IMR-90 (cell line): ENCODE results near the gene DACT1. TPM values are rescaled to one million over a fixed set of nuclear protein-coding genes. Genes with fewer than 3 reads are reported as not detected.

Source experiments
- ATAC-seq: fragments of 200-7000 bp; cut with Tn5 transposase; 2 replicates; pipeline ENCODE4 v1.9.1; 2020; ENCODE audit warnings: low read depth, mild to moderate bottlenecking, moderate library complexity
- BruUV-seq: library from RNA; stranded (reverse); fragments of 400-500 nt; replicated peaks from 2 replicates; lab custom pipeline; 2021; lab: Mats Ljungman, UMichigan
- CTCF ChIA-PET: fragments of 300-600 bp; formaldehyde crosslinking; extraction: SDS; loops from one replicate; lab custom pipeline; 2021; ENCODE audit warnings: antibody characterized with exemption; lab: Yijun Ruan, JAX
- POLR2A ChIA-PET: fragments of 300-600 bp; sonication (Branson Sonifier 250); formaldehyde crosslinking; loops from one replicate; lab custom pipeline; 2022; ENCODE audit warnings: antibody characterized with exemption; ENCODE audit not compliant: unreplicated experiment; lab: Charles Lee
- DNase-seq: peaks from one replicate; pipeline ENCODE4 v3.0.0; 2013
- H2AFZ ChIP-seq: replicated peaks from 2 replicates; pipeline ENCODE3; 2013; ENCODE audit warnings: low read length, mild to moderate bottlenecking; ENCODE audit not compliant: poor library complexity
- H2AK5ac ChIP-seq: 2 replicates; pipeline ENCODE4 v1.6.1; 2013; ENCODE audit warnings: low read depth, low read length, inconsistent platforms
- H2AK9ac ChIP-seq: replicated peaks from 2 replicates; pipeline ENCODE3; 2013; ENCODE audit warnings: mild to moderate bottlenecking, low read depth, low read length, moderate library complexity; ENCODE audit not compliant: poor library complexity
- H2BK120ac ChIP-seq: 2 replicates; pipeline ENCODE4 v1.6.1; 2013; ENCODE audit warnings: low read depth, low read length, inconsistent platforms
- H2BK15ac ChIP-seq: 3 replicates; pipeline ENCODE4 v1.6.1; 2013; ENCODE audit warnings: low read depth, low read length, inconsistent platforms
- H2BK20ac ChIP-seq: 2 replicates; pipeline ENCODE4 v1.6.1; 2013; ENCODE audit warnings: low read depth, mild to moderate bottlenecking, inconsistent platforms, low read length, moderate library complexity
- H2BK5ac ChIP-seq: 2 replicates; pipeline ENCODE4 v1.6.1; 2013; ENCODE audit warnings: mild to moderate bottlenecking, low read depth, low read length, inconsistent platforms; ENCODE audit not compliant: poor library complexity, severe bottlenecking
- H3K14ac ChIP-seq: replicated peaks from 2 replicates; pipeline ENCODE4 v1.6.1; 2013; ENCODE audit warnings: low read depth, low read length, inconsistent platforms
- H3K18ac ChIP-seq: 2 replicates; pipeline ENCODE4 v1.6.1; 2013; ENCODE audit warnings: low read depth, low read length, control low read depth
- H3K23ac ChIP-seq: 2 replicates; pipeline ENCODE4 v1.6.1; 2013; ENCODE audit warnings: low read depth, low read length, inconsistent platforms
- H3K27ac ChIP-seq: 2 replicates; pipeline ENCODE4 v1.5.1; 2013; ENCODE audit warnings: mild to moderate bottlenecking, control low read depth, low read length; ENCODE audit not compliant: insufficient read depth
- H3K27me3 ChIP-seq: 2 replicates; pipeline ENCODE4 v1.6.1; 2013; ENCODE audit warnings: low read length; ENCODE audit not compliant: control insufficient read depth, insufficient read depth
- H3K36me3 ChIP-seq: 2 replicates; pipeline ENCODE4 v1.6.1; 2013; ENCODE audit warnings: low read length, mixed read lengths; ENCODE audit not compliant: control insufficient read depth, insufficient read depth
- H3K4ac ChIP-seq: 2 replicates; pipeline ENCODE4 v1.6.1; 2013; ENCODE audit warnings: low read depth, low read length, inconsistent platforms
- H3K4me1 ChIP-seq: 2 replicates; pipeline ENCODE4 v1.6.1; 2013; ENCODE audit warnings: low read length, mixed read lengths; ENCODE audit not compliant: control insufficient read depth, insufficient read depth
- H3K4me2 ChIP-seq: 2 replicates; pipeline ENCODE4 v1.6.1; 2013; ENCODE audit warnings: low read depth, mild to moderate bottlenecking, control low read depth, low read length, moderate library complexity
- H3K4me3 ChIP-seq: 2 replicates; pipeline ENCODE4 v1.5.1; 2013; ENCODE audit warnings: low read depth, mild to moderate bottlenecking, control low read depth, low read length, moderate library complexity; ENCODE audit not compliant: insufficient read depth
- H3K56ac ChIP-seq: 2 replicates; pipeline ENCODE4 v1.6.1; 2013; ENCODE audit warnings: low read length, inconsistent platforms; ENCODE audit not compliant: insufficient read depth; ENCODE audit errors: extremely low read depth
- H3K79me1 ChIP-seq, 2 experiments: 2 replicates each; pipeline ENCODE4 v1.6.1; 2013; ENCODE audit warnings: low read length in 2 of 2, inconsistent platforms in 1 of 2, low read depth in 1 of 2
- H3K9ac ChIP-seq: 2 replicates; pipeline ENCODE4 v1.6.1; 2013; ENCODE audit warnings: low read depth, low read length, control low read depth
- H3K9me1 ChIP-seq: 2 replicates; pipeline ENCODE4 v1.6.1; 2013; ENCODE audit warnings: low read length, inconsistent platforms; ENCODE audit not compliant: insufficient read depth
- H3K9me3 ChIP-seq: 2 replicates; pipeline ENCODE4 v1.6.1; 2013; ENCODE audit warnings: low read length; ENCODE audit not compliant: control insufficient read depth, insufficient read depth
- H4K20me1 ChIP-seq: 2 replicates; pipeline ENCODE4 v1.6.1; 2013; ENCODE audit warnings: low read length, inconsistent platforms; ENCODE audit not compliant: insufficient read depth
- H4K5ac ChIP-seq: 2 replicates; pipeline ENCODE4 v1.6.1; 2013; ENCODE audit warnings: mild to moderate bottlenecking, low read depth, low read length, control low read depth
- H4K8ac ChIP-seq, 2 experiments: 2 replicates each; pipeline ENCODE4 v1.6.1; 2013; ENCODE audit warnings: low read depth in 2 of 2, low read length in 2 of 2, control low read depth in 1 of 2, inconsistent platforms in 1 of 2
- H4K91ac ChIP-seq: 2 replicates; pipeline ENCODE4 v1.6.1; 2013; ENCODE audit warnings: low read depth, low read length, inconsistent platforms; ENCODE audit not compliant: insufficient read depth
- CTCF ChIP-seq: conservative IDR thresholded peaks from 2 replicates; pipeline ENCODE4 v1.5.1; 2012; ENCODE audit warnings: mild to moderate bottlenecking, low read depth, low read length, improper control_type of control experiment
- MAFK ChIP-seq: IDR thresholded peaks from 2 replicates; pipeline ENCODE4 v1.6.1; 2012; ENCODE audit warnings: low read depth, low read length, improper control_type of control experiment
- MAZ ChIP-seq: IDR thresholded peaks from 2 replicates; pipeline ENCODE4 v1.6.1; 2012; ENCODE audit warnings: low read depth, mild to moderate bottlenecking, low read length, improper control_type of control experiment, moderate library complexity, borderline replicate concordance
- WGBS, 2 experiments: methylation state at CpG; one replicate each; pipeline versions ENCODE4 v1.1.5 to v1.1.7; 2013; ENCODE audit warnings: missing lambda C conversion rate in 2 of 2; ENCODE audit not compliant: insufficient read length in 1 of 2; ENCODE audit errors: extremely low coverage in 2 of 2; 5-methylcytosine and 5-hydroxymethylcytosine counted together
- dilution Hi-C: fragments of 300-500 bp; cut with HindIII; formaldehyde crosslinking; loops from one replicate; pipeline ENCODE4 v1.14.3; 2018; ENCODE audit warnings: low sequenced_read_pairs; ENCODE audit not compliant: unreplicated experiment
- in situ Hi-C: fragments of 300-500 bp; cut with MboI; formaldehyde crosslinking; loops from 3 replicates; pipeline ENCODE4 v1.14.3; 2019; ENCODE audit warnings: low sequenced_read_pairs, inconsistent platforms, mixed read lengths
- intact Hi-C: fragments of 100-400 bp; cut with micrococcal nuclease; formaldehyde crosslinking; loops from 2 replicates; pipeline ENCODE4 v1.10.0; 2022
- polyA plus RNA-seq, 3 experiments: library from polyadenylated mRNA; depleted of rRNA; stranded (reverse); fragments of >200 nt; gene quantifications; 2 replicates each; pipeline ENCODE4 v1.2.3, GENCODE V29; 2012; ENCODE audit warnings: low replicate concordance in 1 of 3
- total RNA-seq: library from RNA; depleted of rRNA; stranded (reverse); fragments of >200 nt; gene quantifications from 2 replicates; pipeline ENCODE4 v1.2.3, GENCODE V29; 2012

The DACT1 gene
- total and polyA plus RNA-seq, 2 of the 4 experiments (the other 2 are of a cell fraction), result 6.5 to 9.7 TPM

DNA sequence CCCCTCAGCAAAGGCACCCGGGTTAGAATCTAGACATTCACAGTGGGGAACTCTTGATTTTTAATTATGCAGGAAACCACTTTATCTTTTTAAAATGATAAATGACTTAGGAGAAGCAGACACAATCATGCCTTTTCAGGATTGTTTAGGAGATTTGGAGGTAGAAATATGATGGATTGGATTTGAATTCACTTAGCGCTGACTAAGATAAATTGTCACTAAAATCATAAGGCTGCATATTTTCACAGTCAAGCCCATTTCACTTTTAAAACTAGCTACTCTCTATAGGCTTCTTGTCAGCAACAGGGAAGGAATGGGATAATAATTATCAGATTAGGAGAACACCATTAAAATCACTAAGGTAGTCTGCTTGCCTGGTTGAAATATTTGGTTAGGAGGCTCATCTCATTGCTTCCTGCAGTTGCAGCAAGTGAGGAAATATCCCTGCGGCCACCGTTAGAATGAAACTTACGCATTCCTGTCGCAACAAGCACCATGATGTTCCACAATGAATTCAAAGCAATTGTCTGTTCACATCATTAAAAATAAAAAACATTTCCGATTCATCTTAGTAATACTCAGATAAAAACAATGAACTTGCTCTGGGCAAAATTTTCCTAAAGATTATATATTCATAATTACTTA lies 31.9 kb downstream of the DACT1 start:
- no peak overlapping the region for H3K56ac ChIP-seq
- H3K4me1 ChIP-seq, result 0 out of 2 replicates have a peak, but pooled peaks cover 2% of the 10 kb centered on the region
- 100% methylated on average over 1 of the region's 7 CpGs; no CpG with 5 or more reads in 1 of the 2 experiments for WGBS, 2 experiments
- H4K8ac ChIP-seq, result no peak overlapping the region
- dilution Hi-C loops (no loop called here), intact Hi-C loops (no loop called here), in situ Hi-C loops (no loop called here)
- H3K9me3 ChIP-seq, result no peaks in the 10 kb centered on the region
- H3K4ac ChIP-seq, result no peak overlapping the region
- peaks cover 22% of the 10 kb centered on the region for H3K27me3 ChIP-seq
- no peak overlapping the region for H3K18ac ChIP-seq
- DNase-seq, result no peak
- no peak overlapping the region for H3K23ac ChIP-seq
- H3K4me2 ChIP-seq, result no peak overlapping the region
- no peak overlapping the region for H2BK20ac ChIP-seq
- POLR2A ChIA-PET, result no interaction called here
- H2BK15ac ChIP-seq, result no peak overlapping the region
- ATAC-seq, result no peak
- no peak overlapping the region for H2AFZ ChIP-seq
- no TSS peak for BruUV-seq
- H3K79me1 ChIP-seq, result no peaks in the 10 kb centered on the region
- no peak overlapping the region for H2BK120ac ChIP-seq
- H4K20me1 ChIP-seq, result no peaks in the 10 kb centered on the region
- TF ChIP-seq MAFK (peak; percentile 53), CTCF (no peak), MAZ (no peak)
- H3K9ac ChIP-seq, result no peak overlapping the region
- no peak overlapping the region for H2AK9ac ChIP-seq
- CTCF ChIA-PET, result no interaction called here
- H4K5ac ChIP-seq, result no peak overlapping the region
- H4K91ac ChIP-seq, result no peak overlapping the region
- no peak overlapping the region for H2AK5ac ChIP-seq
- no peak overlapping the region for H3K14ac ChIP-seq
- no peak overlapping the region for H2BK5ac ChIP-seq
- no peak overlapping the region for H3K4me3 ChIP-seq
- no peaks in the 10 kb centered on the region for H3K36me3 ChIP-seq
- no peak overlapping the region for H3K27ac ChIP-seq
- no peaks in the 10 kb centered on the region for H3K9me1 ChIP-seq
